Upper lobe of right lung (tissue), 1 donor: ENCODE results near the gene DDAH1. TPM values are rescaled to one million over a fixed set of nuclear protein-coding genes. Genes with fewer than 3 reads are reported as not detected.

Source experiments
- ATAC-seq: fragments of 200-7000 bp; cut with Tn5 transposase; one replicate; pipeline ENCODE4 v1.9.1; 2020; ENCODE audit warnings: mild to moderate bottlenecking, moderate library complexity
- DNase-seq: peaks from one replicate; pipeline ENCODE4 v3.0.0-alpha.2; 2020
- H3K27ac ChIP-seq: fragments of 200-600 bp; one replicate; pipeline ENCODE4 v1.8.0; 2022
- H3K27me3 ChIP-seq: fragments of 200-600 bp; one replicate; pipeline ENCODE4 v1.8.0; 2022; ENCODE audit warnings: mild to moderate bottlenecking
- H3K36me3 ChIP-seq: fragments of 200-600 bp; one replicate; pipeline ENCODE4 v1.8.0; 2022
- H3K4me1 ChIP-seq: fragments of 200-600 bp; one replicate; pipeline ENCODE4 v1.8.0; 2022
- H3K4me3 ChIP-seq: fragments of 200-600 bp; one replicate; pipeline ENCODE4 v1.8.0; 2022; ENCODE audit warnings: mild to moderate bottlenecking
- H3K9me3 ChIP-seq: fragments of 200-600 bp; one replicate; pipeline ENCODE4 v1.8.0; 2022
- CTCF ChIP-seq: fragments of 200-600 bp; IDR thresholded peaks from one replicate; pipeline ENCODE4 v1.8.0; 2022; ENCODE audit warnings: antibody characterized with exemption
- intact Hi-C: fragments of 100-400 bp; cut with DNase I; formaldehyde crosslinking; loops from one replicate; pipeline ENCODE4 v1.11.0; 2022
- total RNA-seq: library from RNA; stranded (reverse); fragmentation: NEBNext Ultra II Directional; extraction: Animal tissue kit (Norgen Biotek cat#: 25700); gene quantifications from one replicate; pipeline ENCODE4 v1.2.1, GENCODE V29; 2021
- donor health status: DM: no; HTN: yes; CAD: no; lungs with severe emphysema.

DDAH1 gene
- total RNA-seq, 1 donor from 2014 or later, result 51.3 TPM

DNA sequence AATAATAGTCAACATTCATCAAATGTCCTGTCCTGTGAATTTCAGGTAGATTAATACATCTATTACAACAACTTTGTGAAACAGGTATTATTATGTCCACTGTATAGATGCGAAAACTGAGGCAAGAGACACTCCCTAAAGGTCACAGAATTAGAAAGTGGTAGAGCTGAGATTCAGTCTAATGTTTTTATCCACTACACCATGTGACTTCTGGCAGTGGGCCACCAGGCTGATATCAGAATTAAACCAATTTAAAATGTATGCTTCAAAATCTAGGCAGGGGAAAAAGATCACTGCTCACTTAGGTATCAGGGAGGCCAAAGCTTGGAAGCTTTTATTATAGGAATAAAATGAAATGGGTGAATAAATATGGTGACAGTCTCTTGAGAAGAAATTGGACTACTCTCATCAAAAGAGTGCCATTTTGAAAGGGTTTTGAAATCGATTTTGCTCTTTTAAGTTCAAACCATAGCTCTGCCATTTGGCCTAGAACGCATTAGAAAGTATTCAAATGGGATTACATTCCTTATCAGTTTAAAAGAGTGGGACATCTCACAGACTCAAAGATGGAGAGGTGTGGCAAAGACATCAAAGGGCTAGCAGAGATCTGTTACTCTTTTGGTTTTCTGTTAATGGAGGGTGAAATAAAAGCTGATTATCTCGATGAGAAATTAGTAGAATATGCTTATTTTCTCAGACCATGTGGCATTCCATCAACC, 1.9 kb downstream of the DDAH1 start:
- Histone ChIP-seq H3K27ac (no peak overlapping the region), H3K36me3 (no peaks in the 10 kb centered on the region), H3K27me3 (no peaks in the 10 kb centered on the region), H3K4me1 (peaks cover 16% of the 10 kb centered on the region), H3K4me3 (peak overlapping the region; percentile 68), H3K9me3 (no peaks in the 10 kb centered on the region)
- ATAC-seq, result no peak
- DNase-seq, result no peak
- intact Hi-C loops, result no loop called here
- no peak for TF ChIP-seq CTCF

- Histone ChIP-seq H3K4me3 (no peak overlapping the region), H3K27me3 (no peaks in the 10 kb centered on the region), H3K9me3 (no peaks in the 10 kb centered on the region), H3K27ac (peak overlapping the region; percentile 48), H3K36me3 (no peaks in the 10 kb centered on the region), H3K4me1 (peaks cover 16% of the 10 kb centered on the region)
- ATAC-seq (no peak), DNase-seq (no peak)
- TF ChIP-seq CTCF, result no peak
- intact Hi-C loops, result no loop called here
Observed at GRCh38 chr1:85461216-85461918, 3.6 kb downstream of the DDAH1 start.

GRCh38 chr1:85460555-85461088, 4.3 kb downstream of the DDAH1 start:
- H3K4me3 ChIP-seq, result no peak overlapping the region
- H3K9me3 ChIP-seq, result no peaks in the 10 kb centered on the region
- no peak for TF ChIP-seq CTCF
- peaks cover 13% of the 10 kb centered on the region for H3K4me1 ChIP-seq
- no peaks in the 10 kb centered on the region for H3K36me3 ChIP-seq
- H3K27ac ChIP-seq, result no peak overlapping the region
- peak; percentile 10 for ATAC-seq
- no peak for DNase-seq
- no peaks in the 10 kb centered on the region for H3K27me3 ChIP-seq
- intact Hi-C loops, result no loop called here

DNA sequence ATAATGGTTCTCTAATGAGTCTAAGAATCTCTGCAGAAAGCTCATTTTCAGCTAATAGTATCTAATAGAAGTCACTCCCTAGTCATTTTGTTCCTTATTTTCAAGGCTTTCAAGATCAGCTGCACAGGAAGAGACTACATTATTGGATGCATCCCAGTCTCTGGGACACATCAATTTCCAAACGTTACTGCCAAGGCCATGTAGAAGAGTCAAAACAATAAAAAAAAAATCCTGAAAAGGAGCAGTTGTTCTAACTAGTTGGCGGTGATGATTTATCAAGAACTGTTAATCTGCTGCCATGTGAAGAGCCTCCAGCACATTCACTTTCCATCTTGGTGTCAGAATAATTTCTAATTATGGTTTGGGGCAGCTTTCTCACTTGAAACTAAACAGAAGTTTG, 5.7 kb downstream of the DDAH1 start:
- no peaks in the 10 kb centered on the region for H3K27me3 ChIP-seq
- peaks cover 9% of the 10 kb centered on the region for H3K4me1 ChIP-seq
- no peak overlapping the region for H3K4me3 ChIP-seq
- ATAC-seq (no peak), DNase-seq (no peak)
- H3K36me3 ChIP-seq, result no peaks in the 10 kb centered on the region
- intact Hi-C loops, result no loop called here
- no peak overlapping the region for H3K27ac ChIP-seq
- no peak for TF ChIP-seq CTCF
- H3K9me3 ChIP-seq, result no peaks in the 10 kb centered on the region

DNA sequence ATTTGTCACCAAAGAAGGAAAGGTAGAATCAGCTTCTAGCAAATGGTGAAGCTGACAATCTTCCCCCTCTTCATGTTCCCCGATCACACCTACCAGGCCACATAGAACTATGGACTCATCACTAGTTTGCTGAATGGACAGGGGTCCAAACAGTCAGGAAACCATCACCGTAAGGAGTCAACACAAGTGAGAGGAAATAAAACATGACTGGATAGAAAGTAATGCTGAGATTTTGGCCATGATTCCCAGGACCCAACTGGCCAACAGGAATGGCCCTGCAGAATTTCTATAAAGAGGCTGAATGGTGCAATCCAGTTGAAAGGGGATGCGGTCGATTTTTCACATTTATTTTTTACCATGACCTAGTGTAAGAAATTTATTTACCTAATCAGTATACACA, 10.7 kb downstream of the DDAH1 start:
- ATAC-seq (no peak), DNase-seq (no peak)
- peaks cover 16% of the 10 kb centered on the region for H3K4me1 ChIP-seq
- no peak for TF ChIP-seq CTCF
- no peak overlapping the region for H3K4me3 ChIP-seq
- H3K36me3 ChIP-seq, result no peaks in the 10 kb centered on the region
- H3K27me3 ChIP-seq, result no peaks in the 10 kb centered on the region
- intact Hi-C loops, result no loop called here
- H3K27ac ChIP-seq, result peak overlapping the region; percentile 38
- H3K9me3 ChIP-seq, result no peaks in the 10 kb centered on the region
